Stomach (tissue), 4 donors: Measurements from ENCODE around the gene TRDN.

Experiments used
- EP300 ChIP-seq: sonication (generic); formaldehyde crosslinking; IDR thresholded peaks from one replicate; pipeline ENCODE4 v1.6.1; 2017; ENCODE audit warnings: antibody characterized with exemption
- POLR2A ChIP-seq, 4 donors: fragments of 450-650 bp; IDR thresholded peaks; one replicate each; pipeline ENCODE4 v1.6.1; 2016; ENCODE audit warnings: antibody characterized with exemption in 4 of 4, control low read depth in 2 of 4, mild to moderate bottlenecking in 1 of 4, moderate library complexity in 1 of 4
- POLR2AphosphoS5 ChIP-seq, 3 donors: sonication (generic); formaldehyde crosslinking; IDR thresholded peaks; one replicate each; pipeline ENCODE4 v1.6.1; 2016; ENCODE audit warnings: antibody characterized with exemption in 3 of 3

DNA sequence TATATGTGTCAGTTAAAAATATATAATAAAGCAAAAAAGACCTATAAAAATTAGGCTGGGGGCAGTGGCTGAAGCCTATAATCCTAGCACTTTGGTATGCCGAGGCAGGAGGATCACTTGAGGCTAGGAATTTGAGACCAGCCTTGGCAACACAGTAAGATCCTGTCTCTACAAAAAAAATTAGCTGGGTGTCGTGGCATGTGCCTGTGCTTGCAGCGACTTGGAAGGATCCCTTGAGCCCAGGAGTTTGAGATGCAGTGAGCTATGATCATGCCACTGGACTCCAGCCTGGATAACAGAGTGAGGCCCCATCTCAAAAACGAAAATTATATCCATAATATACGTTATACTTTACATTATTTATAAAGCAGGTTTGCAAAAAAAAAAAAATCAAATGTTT, 20.7 kb downstream of the TRDN start:
- no peak for TF ChIP-seq EP300
- TF ChIP-seq POLR2A (IDR thresholded peaks at IDR 0.05), result no peak
- no peak for TF ChIP-seq POLR2AphosphoS5 (IDR thresholded peaks at IDR 0.05)
